Measurements from ENCODE around the gene RERE.

RERE gene

GRCh38 chr1:8813016-8813763 is 4.2 kb downstream of the RERE start:
- no peaks in the 10 kb centered on the region for H3K9me3 Mint-ChIP-seq
- no peak for ATAC-seq (replicated peaks; ENCODE audit: extremely low read depth, poor library complexity, severe bottlenecking)
- peaks cover 14% of the 10 kb centered on the region for H3K36me3 Mint-ChIP-seq (ENCODE audit: insufficient read depth)
- peak overlapping the region; percentile 33 for H3K27ac Mint-ChIP-seq (ENCODE audit: low read depth)
- H3K4me1 Mint-ChIP-seq, result peaks cover 54% of the 10 kb centered on the region
- no peak for DNase-seq (ENCODE audit: low spot score in 2 of 2)
- no peaks in the 10 kb centered on the region for H3K27me3 Mint-ChIP-seq
- no peak overlapping the region for H3K4me3 Mint-ChIP-seq

- Mint-ChIP-seq H3K4me1 (peaks cover 52% of the 10 kb centered on the region), H3K27ac (ENCODE audit: low read depth) (no peak overlapping the region), H3K36me3 (ENCODE audit: insufficient read depth) (peaks cover 6% of the 10 kb centered on the region), H3K4me3 (no peak overlapping the region), H3K27me3 (no peaks in the 10 kb centered on the region), H3K9me3 (no peaks in the 10 kb centered on the region)
- no peak for DNase-seq (ENCODE audit: low spot score in 2 of 2)
- no peak for ATAC-seq (replicated peaks; ENCODE audit: extremely low read depth, poor library complexity, severe bottlenecking)
These were observed 5.4 kb downstream of the RERE start for GRCh38 chr1:8812081-8812480.

GRCh38 chr1:8810987-8811386 is 6.5 kb downstream of the RERE start:
- DNase-seq (ENCODE audit: low spot score in 2 of 2), result no peak
- no peak overlapping the region for H3K27ac Mint-ChIP-seq (ENCODE audit: low read depth)
- no peak for ATAC-seq (replicated peaks; ENCODE audit: extremely low read depth, poor library complexity, severe bottlenecking)
- no peaks in the 10 kb centered on the region for H3K36me3 Mint-ChIP-seq (ENCODE audit: insufficient read depth)
- H3K9me3 Mint-ChIP-seq, result no peaks in the 10 kb centered on the region
- no peak overlapping the region for H3K4me3 Mint-ChIP-seq
- peaks cover 48% of the 10 kb centered on the region for H3K4me1 Mint-ChIP-seq
- no peaks in the 10 kb centered on the region for H3K27me3 Mint-ChIP-seq

GRCh38 chr1:8809342-8809736 is 8.1 kb downstream of the RERE start:
- Mint-ChIP-seq H3K9me3 (no peaks in the 10 kb centered on the region), H3K36me3 (ENCODE audit: insufficient read depth) (no peaks in the 10 kb centered on the region), H3K27me3 (no peaks in the 10 kb centered on the region), H3K4me3 (no peak overlapping the region), H3K4me1 (peaks cover 32% of the 10 kb centered on the region), H3K27ac (ENCODE audit: low read depth) (no peak overlapping the region)
- DNase-seq (ENCODE audit: low spot score in 2 of 2), result no peak
- no peak for ATAC-seq (replicated peaks; ENCODE audit: extremely low read depth, poor library complexity, severe bottlenecking)

GRCh38 chr1:8807004-8807403 is 10.4 kb downstream of the RERE start:
- DNase-seq (ENCODE audit: low spot score in 2 of 2), result no peak
- Mint-ChIP-seq H3K36me3 (ENCODE audit: insufficient read depth) (no peaks in the 10 kb centered on the region), H3K27ac (ENCODE audit: low read depth) (no peak overlapping the region), H3K9me3 (no peaks in the 10 kb centered on the region), H3K27me3 (no peaks in the 10 kb centered on the region), H3K4me1 (peaks cover 28% of the 10 kb centered on the region), H3K4me3 (no peak overlapping the region)
- no peak for ATAC-seq (replicated peaks; ENCODE audit: extremely low read depth, poor library complexity, severe bottlenecking)

GRCh38 chr1:8800416-8800815 is 17.0 kb downstream of the RERE start:
- DNase-seq (ENCODE audit: low spot score in 2 of 2) (no peak), ATAC-seq (replicated peaks; ENCODE audit: extremely low read depth, poor library complexity, severe bottlenecking) (no peak)
- peaks cover 5% of the 10 kb centered on the region for H3K4me1 Mint-ChIP-seq
- no peaks in the 10 kb centered on the region for H3K9me3 Mint-ChIP-seq
- H3K27me3 Mint-ChIP-seq, result no peaks in the 10 kb centered on the region
- H3K4me3 Mint-ChIP-seq, result no peak overlapping the region
- peaks cover 4% of the 10 kb centered on the region for H3K36me3 Mint-ChIP-seq (ENCODE audit: insufficient read depth)
- H3K27ac Mint-ChIP-seq (ENCODE audit: low read depth), result no peak overlapping the region

GRCh38 chr1:8797216-8797615 is 20.2 kb downstream of the RERE start:
- H3K4me3 Mint-ChIP-seq, result no peak overlapping the region
- DNase-seq (ENCODE audit: low spot score in 2 of 2) (no peak), ATAC-seq (replicated peaks; ENCODE audit: extremely low read depth, poor library complexity, severe bottlenecking) (no peak)
- H3K27ac Mint-ChIP-seq (ENCODE audit: low read depth), result no peak overlapping the region
- H3K27me3 Mint-ChIP-seq, result no peaks in the 10 kb centered on the region
- peaks cover 4% of the 10 kb centered on the region for H3K36me3 Mint-ChIP-seq (ENCODE audit: insufficient read depth)
- H3K4me1 Mint-ChIP-seq, result peaks cover 5% of the 10 kb centered on the region
- no peaks in the 10 kb centered on the region for H3K9me3 Mint-ChIP-seq

GRCh38 chr1:8796812-8797211 is 20.6 kb downstream of the RERE start:
- DNase-seq (ENCODE audit: low spot score in 2 of 2), result no peak
- H3K4me1 Mint-ChIP-seq, result peaks cover 5% of the 10 kb centered on the region
- H3K27ac Mint-ChIP-seq (ENCODE audit: low read depth), result no peak overlapping the region
- H3K9me3 Mint-ChIP-seq, result no peaks in the 10 kb centered on the region
- no peak for ATAC-seq (replicated peaks; ENCODE audit: extremely low read depth, poor library complexity, severe bottlenecking)
- H3K27me3 Mint-ChIP-seq, result no peaks in the 10 kb centered on the region
- no peak overlapping the region for H3K4me3 Mint-ChIP-seq
- peaks cover 6% of the 10 kb centered on the region for H3K36me3 Mint-ChIP-seq (ENCODE audit: insufficient read depth)

- Mint-ChIP-seq H3K36me3 (ENCODE audit: insufficient read depth) (peaks cover 7% of the 10 kb centered on the region), H3K9me3 (no peaks in the 10 kb centered on the region), H3K27ac (ENCODE audit: low read depth) (no peak overlapping the region), H3K4me3 (no peak overlapping the region), H3K27me3 (no peaks in the 10 kb centered on the region), H3K4me1 (peaks cover 13% of the 10 kb centered on the region)
- ATAC-seq (replicated peaks; ENCODE audit: extremely low read depth, poor library complexity, severe bottlenecking), result no peak
- DNase-seq (ENCODE audit: low spot score in 2 of 2), result no peak
These were observed 22.8 kb downstream of the RERE start for GRCh38 chr1:8794605-8795004.

- DNase-seq (ENCODE audit: low spot score in 2 of 2), result no peak
- Mint-ChIP-seq H3K4me1 (peaks cover 13% of the 10 kb centered on the region), H3K9me3 (no peaks in the 10 kb centered on the region), H3K36me3 (ENCODE audit: insufficient read depth) (peaks cover 8% of the 10 kb centered on the region), H3K4me3 (no peak overlapping the region), H3K27ac (ENCODE audit: low read depth) (peak overlapping the region; percentile 27), H3K27me3 (no peaks in the 10 kb centered on the region)
- no peak for ATAC-seq (replicated peaks; ENCODE audit: extremely low read depth, poor library complexity, severe bottlenecking)
These were observed 25.6 kb downstream of the RERE start for GRCh38 chr1:8791819-8792218.

- Mint-ChIP-seq H3K27ac (ENCODE audit: low read depth) (no peak overlapping the region), H3K27me3 (no peaks in the 10 kb centered on the region), H3K36me3 (ENCODE audit: insufficient read depth) (peaks cover 7% of the 10 kb centered on the region), H3K9me3 (no peaks in the 10 kb centered on the region), H3K4me3 (no peak overlapping the region), H3K4me1 (peaks cover 15% of the 10 kb centered on the region)
- no peak for DNase-seq (ENCODE audit: low spot score in 2 of 2)
- ATAC-seq (replicated peaks; ENCODE audit: extremely low read depth, poor library complexity, severe bottlenecking), result no peak
These were observed 26.5 kb downstream of the RERE start for GRCh38 chr1:8790987-8791386.

- Mint-ChIP-seq H3K27me3 (no peaks in the 10 kb centered on the region), H3K4me1 (peaks cover 17% of the 10 kb centered on the region), H3K4me3 (no peak overlapping the region), H3K9me3 (no peaks in the 10 kb centered on the region), H3K36me3 (ENCODE audit: insufficient read depth) (peaks cover 7% of the 10 kb centered on the region), H3K27ac (ENCODE audit: low read depth) (no peak overlapping the region)
- no peak for ATAC-seq (replicated peaks; ENCODE audit: extremely low read depth, poor library complexity, severe bottlenecking)
- no peak for DNase-seq (ENCODE audit: low spot score in 2 of 2)
These were observed 27.0 kb downstream of the RERE start for GRCh38 chr1:8790478-8790877.

GRCh38 chr1:8789314-8790214 is 27.9 kb downstream of the RERE start:
- H3K4me3 Mint-ChIP-seq, result no peak overlapping the region
- H3K9me3 Mint-ChIP-seq, result no peaks in the 10 kb centered on the region
- peaks cover 7% of the 10 kb centered on the region for H3K36me3 Mint-ChIP-seq (ENCODE audit: insufficient read depth)
- no peak overlapping the region for H3K27ac Mint-ChIP-seq (ENCODE audit: low read depth)
- H3K27me3 Mint-ChIP-seq, result no peaks in the 10 kb centered on the region
- ATAC-seq (replicated peaks; ENCODE audit: extremely low read depth, poor library complexity, severe bottlenecking) (no peak), DNase-seq (ENCODE audit: low spot score in 2 of 2) (no peak)
- peaks cover 17% of the 10 kb centered on the region for H3K4me1 Mint-ChIP-seq

Measured in central memory CD8-positive, alpha-beta T cell (primary cell).